Liver (tissue), 9 donors: ENCODE results near the gene CDK5RAP3. TPM values are rescaled to one million over a fixed set of nuclear protein-coding genes. Genes with fewer than 3 reads are reported as not detected.

Experiments used
- DNase-seq: peaks from one replicate; pipeline ENCODE4 v3.0.0-alpha.2; 2017; ENCODE audit warnings: low spot score
- H3K27ac ChIP-seq, 2 donors: one replicate each; pipeline ENCODE4 v1.7.0; 2013; ENCODE audit warnings: inconsistent platforms in 2 of 2, low read length in 2 of 2, control low read depth in 1 of 2, low read depth in 1 of 2, mild to moderate bottlenecking in 1 of 2
- H3K27me3 ChIP-seq, 4 donors: one replicate each; pipeline versions ENCODE4 v1.6.1 to v1.7.0; 2013; ENCODE audit warnings: low read length in 3 of 4, inconsistent platforms in 1 of 4, mild to moderate bottlenecking in 1 of 4, moderate library complexity in 1 of 4; ENCODE audit not compliant: control insufficient read depth in 4 of 4, insufficient read depth in 4 of 4
- H3K36me3 ChIP-seq, 4 donors: one replicate each; pipeline versions ENCODE4 v1.6.1 to v1.7.0; 2013; ENCODE audit warnings: low read length in 3 of 4, mild to moderate bottlenecking in 3 of 4, low read depth in 1 of 4, moderate library complexity in 1 of 4; ENCODE audit not compliant: control insufficient read depth in 4 of 4, insufficient read depth in 3 of 4
- H3K4me1 ChIP-seq, 4 donors: one replicate each; pipeline versions ENCODE4 v1.6.1 to v1.7.0; 2013; ENCODE audit warnings: low read length in 3 of 4, mild to moderate bottlenecking in 3 of 4, moderate library complexity in 1 of 4; ENCODE audit not compliant: control insufficient read depth in 4 of 4, insufficient read depth in 4 of 4
- H3K4me3 ChIP-seq, 3 donors: one replicate each; pipeline versions ENCODE4 v1.6.1 to v1.7.0; 2013; ENCODE audit warnings: low read length in 3 of 3, control low read depth in 1 of 3, low read depth in 1 of 3, mild to moderate bottlenecking in 1 of 3
- H3K9ac ChIP-seq, 2 donors: one replicate each; pipeline ENCODE4 v1.7.0; 2013; ENCODE audit warnings: low read length in 2 of 2, mild to moderate bottlenecking in 2 of 2, moderate library complexity in 2 of 2, control low read depth in 1 of 2, low read depth in 1 of 2
- H3K9me3 ChIP-seq, 4 donors: one replicate each; pipeline versions ENCODE4 v1.6.1 to v1.7.0; 2013; ENCODE audit warnings: low read length in 3 of 4; ENCODE audit not compliant: control insufficient read depth in 4 of 4
- EGR1 ChIP-seq, 2 donors: IDR thresholded peaks; 2 replicates each; pipeline ENCODE4 v1.6.1; 2016 to 2018; ENCODE audit warnings: antibody characterized with exemption in 2 of 2, low read depth in 2 of 2
- FOXA1 ChIP-seq: IDR thresholded peaks from 2 replicates; pipeline ENCODE4 v1.6.1; 2016; ENCODE audit warnings: antibody characterized with exemption
- FOXA2 ChIP-seq: IDR thresholded peaks from 2 replicates; pipeline ENCODE4 v1.6.1; 2016; ENCODE audit warnings: antibody characterized with exemption
- GABPA ChIP-seq, 2 donors: IDR thresholded peaks in 1 of 2; conservative IDR thresholded peaks in 1 of 2; 2 replicates each; pipeline ENCODE4 v1.6.1; 2016; ENCODE audit warnings: antibody characterized with exemption in 2 of 2, mild to moderate bottlenecking in 1 of 2, moderate library complexity in 1 of 2
- HNF4A ChIP-seq, 2 donors: conservative IDR thresholded peaks; 2 replicates each; pipeline ENCODE4 v1.6.1; 2016; ENCODE audit warnings: antibody characterized with exemption in 2 of 2, mild to moderate bottlenecking in 2 of 2
- HNF4G ChIP-seq: IDR thresholded peaks from 2 replicates; pipeline ENCODE4 v1.6.1; 2016; ENCODE audit warnings: antibody characterized with exemption
- JUND ChIP-seq, 2 donors: IDR thresholded peaks; 2 replicates each; pipeline ENCODE4 v1.6.1; 2016; ENCODE audit warnings: antibody characterized with exemption in 2 of 2
- NR2F2 ChIP-seq: IDR thresholded peaks from 2 replicates; pipeline ENCODE4 v1.6.1; 2016; ENCODE audit warnings: antibody characterized with exemption
- RAD21 ChIP-seq, 2 donors: IDR thresholded peaks; 2 replicates each; pipeline ENCODE4 v1.6.1; 2016; ENCODE audit warnings: antibody characterized with exemption in 2 of 2, mild to moderate bottlenecking in 2 of 2
- RXRA ChIP-seq, 2 donors: IDR thresholded peaks; 2 replicates each; pipeline ENCODE4 v1.6.1; 2017 to 2018; ENCODE audit warnings: antibody characterized with exemption in 2 of 2, mild to moderate bottlenecking in 1 of 2
- SP1 ChIP-seq: IDR thresholded peaks from 2 replicates; pipeline ENCODE4 v1.6.1; 2018; ENCODE audit warnings: antibody characterized with exemption, mild to moderate bottlenecking
- TAF1 ChIP-seq: conservative IDR thresholded peaks from 2 replicates; pipeline ENCODE4 v1.6.1; 2016; ENCODE audit warnings: antibody characterized with exemption, mild to moderate bottlenecking
- YY1 ChIP-seq: IDR thresholded peaks from 2 replicates; pipeline ENCODE4 v1.6.1; 2016; ENCODE audit warnings: antibody characterized with exemption, mild to moderate bottlenecking
- WGBS: extraction: QIAGEN DNeasy Blood & Tissue Kit; methylation state at CpG from one replicate; pipeline ENCODE4 v1.1.7; 2013; 5-methylcytosine and 5-hydroxymethylcytosine counted together
- polyA plus RNA-seq, 2 donors: library from polyadenylated mRNA; stranded (reverse) in 1 of 2; unstranded in 1 of 2; fragments of 200-250 nt in 1 of 2; fragments of >200 nt in 1 of 2; fragmentation: Nextera tagmentation in 1 of 2; extraction: Ambion mirVana in 1 of 2; gene quantifications; one replicate each; pipeline versions ENCODE4 v1.2.1 to v1.2.3, GENCODE V29; 2013 to 2015
- total RNA-seq, 2 donors: library from RNA; depleted of rRNA; stranded (reverse); fragments of >200 nt; gene quantifications; one replicate each; pipeline ENCODE4 v1.2.3, GENCODE V29; 2014
- TF ChIP-seq, protein P1 (sequence below): IDR thresholded peaks from 2 replicates; pipeline ENCODE4 v1.6.1; 2016; ENCODE audit warnings: antibody characterized with exemption, mild to moderate bottlenecking
- TF ChIP-seq, protein P2 (sequence below): IDR thresholded peaks from 2 replicates; pipeline ENCODE4 v1.6.1; 2016; ENCODE audit warnings: antibody characterized with exemption
- TF ChIP-seq, protein P3 (sequence below): fragments of 150-350 bp; IDR thresholded peaks from 2 replicates; pipeline ENCODE4 v1.5.1; 2017; ENCODE audit warnings: improper control_type of control experiment, low read depth, low read length; ENCODE audit not compliant: missing input control
- TF ChIP-seq, protein P4 (sequence below): IDR thresholded peaks from 2 replicates; pipeline ENCODE4 v1.6.1; 2016; ENCODE audit warnings: antibody characterized with exemption
- TF ChIP-seq, protein P5 (sequence below): IDR thresholded peaks from 2 replicates; pipeline ENCODE4 v1.6.1; 2016; ENCODE audit warnings: antibody characterized with exemption
- donor health status: healthy.
- donor health status: healthy.
- donor health status: healthy.
- donor health status: healthy.
- donor health status: healthy.

The CDK5RAP3 gene
- total and polyA plus RNA-seq, 4 donors = 44.6 to 120 (median 74.7) TPM

DNA sequence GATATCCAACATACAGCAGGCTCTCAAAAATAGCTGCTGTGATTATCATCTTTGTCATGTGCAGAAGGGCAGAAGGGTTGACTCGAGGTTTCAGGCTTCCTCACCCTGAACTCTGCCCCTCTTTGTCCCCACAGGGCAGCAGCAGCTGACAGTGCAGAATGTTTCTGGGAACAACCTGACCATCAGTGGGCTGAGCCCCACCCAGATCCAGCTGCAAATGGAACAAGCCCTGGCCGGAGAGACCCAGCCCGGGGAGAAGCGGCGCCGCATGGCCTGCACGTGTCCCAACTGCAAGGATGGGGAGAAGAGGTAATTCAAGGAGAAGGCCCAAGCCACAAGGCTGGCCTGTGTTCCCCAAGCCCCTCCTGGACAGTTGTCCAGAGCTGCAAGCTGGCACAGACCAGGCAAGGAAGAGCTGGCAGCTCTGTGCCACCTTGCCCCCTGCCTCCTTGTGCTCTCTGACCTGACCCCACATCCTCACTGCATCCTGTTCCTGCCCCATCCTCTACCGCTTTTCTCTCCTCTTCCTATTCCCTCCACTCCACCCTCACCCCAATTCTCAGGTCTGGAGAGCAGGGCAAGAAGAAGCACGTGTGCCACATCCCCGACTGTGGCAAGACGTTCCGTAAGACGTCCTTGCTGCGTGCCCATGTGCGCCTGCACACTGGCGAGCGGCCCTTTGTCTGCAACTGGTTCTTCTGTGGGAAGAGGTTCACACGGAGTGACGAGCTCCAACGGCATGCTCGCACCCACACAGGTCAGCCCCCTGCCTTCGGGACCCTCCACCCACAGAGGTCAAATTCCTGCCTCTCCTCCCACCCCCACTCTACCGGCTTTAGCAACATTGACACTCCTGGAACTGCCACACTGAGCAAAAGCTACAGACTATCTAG lies 45.9 kb upstream of the CDK5RAP3 start:
- peaks cover 0 to 26% (median 17%) of the 10 kb centered on the region in 4 donors for H3K36me3 ChIP-seq
- TF ChIP-seq SP1 = no peak
- TF ChIP-seq, protein P1, sequence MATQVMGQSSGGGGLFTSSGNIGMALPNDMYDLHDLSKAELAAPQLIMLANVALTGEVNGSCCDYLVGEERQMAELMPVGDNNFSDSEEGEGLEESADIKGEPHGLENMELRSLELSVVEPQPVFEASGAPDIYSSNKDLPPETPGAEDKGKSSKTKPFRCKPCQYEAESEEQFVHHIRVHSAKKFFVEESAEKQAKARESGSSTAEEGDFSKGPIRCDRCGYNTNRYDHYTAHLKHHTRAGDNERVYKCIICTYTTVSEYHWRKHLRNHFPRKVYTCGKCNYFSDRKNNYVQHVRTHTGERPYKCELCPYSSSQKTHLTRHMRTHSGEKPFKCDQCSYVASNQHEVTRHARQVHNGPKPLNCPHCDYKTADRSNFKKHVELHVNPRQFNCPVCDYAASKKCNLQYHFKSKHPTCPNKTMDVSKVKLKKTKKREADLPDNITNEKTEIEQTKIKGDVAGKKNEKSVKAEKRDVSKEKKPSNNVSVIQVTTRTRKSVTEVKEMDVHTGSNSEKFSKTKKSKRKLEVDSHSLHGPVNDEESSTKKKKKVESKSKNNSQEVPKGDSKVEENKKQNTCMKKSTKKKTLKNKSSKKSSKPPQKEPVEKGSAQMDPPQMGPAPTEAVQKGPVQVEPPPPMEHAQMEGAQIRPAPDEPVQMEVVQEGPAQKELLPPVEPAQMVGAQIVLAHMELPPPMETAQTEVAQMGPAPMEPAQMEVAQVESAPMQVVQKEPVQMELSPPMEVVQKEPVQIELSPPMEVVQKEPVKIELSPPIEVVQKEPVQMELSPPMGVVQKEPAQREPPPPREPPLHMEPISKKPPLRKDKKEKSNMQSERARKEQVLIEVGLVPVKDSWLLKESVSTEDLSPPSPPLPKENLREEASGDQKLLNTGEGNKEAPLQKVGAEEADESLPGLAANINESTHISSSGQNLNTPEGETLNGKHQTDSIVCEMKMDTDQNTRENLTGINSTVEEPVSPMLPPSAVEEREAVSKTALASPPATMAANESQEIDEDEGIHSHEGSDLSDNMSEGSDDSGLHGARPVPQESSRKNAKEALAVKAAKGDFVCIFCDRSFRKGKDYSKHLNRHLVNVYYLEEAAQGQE = no peak
- no peak for TF ChIP-seq GABPA (IDR thresholded peaks at IDR 0.05 in 1 of 2, conservative IDR thresholded peaks at IDR 0.05 in 1 of 2)
- no peak for TF ChIP-seq EGR1 (IDR thresholded peaks at IDR 0.05; ENCODE audit: low read depth in 2 of 2)
- TF ChIP-seq, protein P2, sequence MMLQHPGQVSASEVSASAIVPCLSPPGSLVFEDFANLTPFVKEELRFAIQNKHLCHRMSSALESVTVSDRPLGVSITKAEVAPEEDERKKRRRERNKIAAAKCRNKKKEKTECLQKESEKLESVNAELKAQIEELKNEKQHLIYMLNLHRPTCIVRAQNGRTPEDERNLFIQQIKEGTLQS = no peak
- no peak for TF ChIP-seq RAD21 (IDR thresholded peaks at IDR 0.05)
- no peak for TF ChIP-seq FOXA1
- no peak for TF ChIP-seq HNF4G
- no peak for TF ChIP-seq JUND (IDR thresholded peaks at IDR 0.05)
- TF ChIP-seq HNF4A (conservative IDR thresholded peaks at IDR 0.05) = no peak
- TF ChIP-seq, protein P3, sequence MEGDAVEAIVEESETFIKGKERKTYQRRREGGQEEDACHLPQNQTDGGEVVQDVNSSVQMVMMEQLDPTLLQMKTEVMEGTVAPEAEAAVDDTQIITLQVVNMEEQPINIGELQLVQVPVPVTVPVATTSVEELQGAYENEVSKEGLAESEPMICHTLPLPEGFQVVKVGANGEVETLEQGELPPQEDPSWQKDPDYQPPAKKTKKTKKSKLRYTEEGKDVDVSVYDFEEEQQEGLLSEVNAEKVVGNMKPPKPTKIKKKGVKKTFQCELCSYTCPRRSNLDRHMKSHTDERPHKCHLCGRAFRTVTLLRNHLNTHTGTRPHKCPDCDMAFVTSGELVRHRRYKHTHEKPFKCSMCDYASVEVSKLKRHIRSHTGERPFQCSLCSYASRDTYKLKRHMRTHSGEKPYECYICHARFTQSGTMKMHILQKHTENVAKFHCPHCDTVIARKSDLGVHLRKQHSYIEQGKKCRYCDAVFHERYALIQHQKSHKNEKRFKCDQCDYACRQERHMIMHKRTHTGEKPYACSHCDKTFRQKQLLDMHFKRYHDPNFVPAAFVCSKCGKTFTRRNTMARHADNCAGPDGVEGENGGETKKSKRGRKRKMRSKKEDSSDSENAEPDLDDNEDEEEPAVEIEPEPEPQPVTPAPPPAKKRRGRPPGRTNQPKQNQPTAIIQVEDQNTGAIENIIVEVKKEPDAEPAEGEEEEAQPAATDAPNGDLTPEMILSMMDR = no peak
- TF ChIP-seq, protein P4, sequence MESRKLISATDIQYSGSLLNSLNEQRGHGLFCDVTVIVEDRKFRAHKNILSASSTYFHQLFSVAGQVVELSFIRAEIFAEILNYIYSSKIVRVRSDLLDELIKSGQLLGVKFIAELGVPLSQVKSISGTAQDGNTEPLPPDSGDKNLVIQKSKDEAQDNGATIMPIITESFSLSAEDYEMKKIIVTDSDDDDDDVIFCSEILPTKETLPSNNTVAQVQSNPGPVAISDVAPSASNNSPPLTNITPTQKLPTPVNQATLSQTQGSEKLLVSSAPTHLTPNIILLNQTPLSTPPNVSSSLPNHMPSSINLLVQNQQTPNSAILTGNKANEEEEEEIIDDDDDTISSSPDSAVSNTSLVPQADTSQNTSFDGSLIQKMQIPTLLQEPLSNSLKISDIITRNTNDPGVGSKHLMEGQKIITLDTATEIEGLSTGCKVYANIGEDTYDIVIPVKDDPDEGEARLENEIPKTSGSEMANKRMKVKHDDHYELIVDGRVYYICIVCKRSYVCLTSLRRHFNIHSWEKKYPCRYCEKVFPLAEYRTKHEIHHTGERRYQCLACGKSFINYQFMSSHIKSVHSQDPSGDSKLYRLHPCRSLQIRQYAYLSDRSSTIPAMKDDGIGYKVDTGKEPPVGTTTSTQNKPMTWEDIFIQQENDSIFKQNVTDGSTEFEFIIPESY = no peak
- no peak for TF ChIP-seq YY1
- no peak for TF ChIP-seq TAF1
- no peak for TF ChIP-seq RXRA (IDR thresholded peaks at IDR 0.05)
- TF ChIP-seq NR2F2 = no peak
- TF ChIP-seq FOXA2 = no peak
- TF ChIP-seq, protein P5, sequence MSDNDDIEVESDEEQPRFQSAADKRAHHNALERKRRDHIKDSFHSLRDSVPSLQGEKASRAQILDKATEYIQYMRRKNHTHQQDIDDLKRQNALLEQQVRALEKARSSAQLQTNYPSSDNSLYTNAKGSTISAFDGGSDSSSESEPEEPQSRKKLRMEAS = no peak
- H3K27me3 ChIP-seq = no peaks in the 10 kb centered on the region
- H3K4me1 ChIP-seq = peaks cover 0 to 15% (median 11%) of the 10 kb centered on the region in 4 donors
- H3K9ac ChIP-seq = no peak overlapping the region
- DNase-seq = no peak
- no peak overlapping the region for H3K4me3 ChIP-seq
- H3K9me3 ChIP-seq = no peaks in the 10 kb centered on the region
- 81% methylated on average over 23 of the region's 23 CpGs for WGBS
- no peak overlapping the region for H3K27ac ChIP-seq
